GM18507 (cell line): ENCODE measurements around the gene PSKH1.
A peak's percentile ranks its signal among the peaks of the same experiment; 100 is the strongest.
"Not testable (repeated sequence)": the region's sequence is repeated elsewhere in the genome, so short reads cannot be mapped to it uniquely, and the experiment has no call there.

Source experiments
- DNase-seq: peaks from one replicate; pipeline ENCODE4 v3.0.0; 2011; ENCODE audit warnings: low read depth; ENCODE audit not compliant: insufficient read length; ENCODE audit errors: extremely low spot score
- FAIRE-seq: peaks from 2 replicates; lab custom pipeline; 2011; peaks lifted over from hg19 to GRCh38; lab: Jason Lieb, UNC

PSKH1 gene

DNA sequence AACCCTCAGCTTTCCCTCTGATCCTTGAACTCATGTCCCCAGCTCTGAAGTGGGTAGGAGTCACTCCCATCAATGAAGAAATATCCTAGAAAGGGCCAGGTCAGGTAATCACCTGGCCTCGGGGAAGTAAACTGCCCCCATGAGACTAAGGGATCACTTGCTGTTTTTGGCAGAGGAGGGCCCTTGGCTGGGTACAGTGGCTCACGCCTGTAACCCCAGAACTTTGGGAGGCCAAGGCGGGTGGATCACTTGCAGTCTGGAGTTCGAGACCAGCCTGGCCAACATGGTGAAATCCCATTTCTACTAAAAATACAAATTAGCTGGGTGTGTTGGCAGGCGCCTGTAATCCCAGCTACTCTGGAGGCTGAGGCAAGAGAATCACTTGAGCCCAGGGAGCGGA lies 29.0 kb upstream of the PSKH1 start:
- not testable (repeated sequence) for DNase-seq, FAIRE-seq

GRCh38 chr16:67864594-67864993 lies 28.5 kb upstream of the PSKH1 start:
- FAIRE-seq = no peak

GRCh38 chr16:67865318-67865717 lies 27.7 kb upstream of the PSKH1 start:
- DNase-seq = no peak

More at GRCh38 chr16:67864594-67864993, 28.5 kb upstream of the PSKH1 start:
- no peak for DNase-seq

GRCh38 chr16:67868290-67868689 lies 24.8 kb upstream of the PSKH1 start:
- DNase-seq (no peak), FAIRE-seq (no peak)

More at GRCh38 chr16:67865318-67865717, 27.7 kb upstream of the PSKH1 start:
- no peak for FAIRE-seq

DNA sequence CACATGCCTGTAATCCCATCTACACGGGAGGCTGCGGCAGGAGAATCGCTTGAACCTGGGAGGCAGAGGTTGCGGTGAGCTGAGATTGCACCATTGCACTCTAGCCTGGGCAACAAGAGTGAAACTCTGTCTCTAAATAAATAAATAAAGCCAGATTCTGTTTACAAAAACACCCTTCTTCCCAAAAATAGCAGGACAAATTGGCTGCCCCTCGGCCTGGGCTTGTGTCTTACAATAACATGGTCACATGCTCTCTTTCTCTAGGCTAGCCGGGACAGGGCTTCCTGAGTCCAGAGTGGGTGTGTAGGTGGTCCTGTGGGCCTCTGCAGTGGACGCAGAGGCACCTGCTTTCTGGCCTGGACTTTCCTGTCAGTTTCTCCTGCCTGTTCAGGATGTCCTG lies 23.4 kb upstream of the PSKH1 start:
- no peak for DNase-seq
- no peak for FAIRE-seq

DNA sequence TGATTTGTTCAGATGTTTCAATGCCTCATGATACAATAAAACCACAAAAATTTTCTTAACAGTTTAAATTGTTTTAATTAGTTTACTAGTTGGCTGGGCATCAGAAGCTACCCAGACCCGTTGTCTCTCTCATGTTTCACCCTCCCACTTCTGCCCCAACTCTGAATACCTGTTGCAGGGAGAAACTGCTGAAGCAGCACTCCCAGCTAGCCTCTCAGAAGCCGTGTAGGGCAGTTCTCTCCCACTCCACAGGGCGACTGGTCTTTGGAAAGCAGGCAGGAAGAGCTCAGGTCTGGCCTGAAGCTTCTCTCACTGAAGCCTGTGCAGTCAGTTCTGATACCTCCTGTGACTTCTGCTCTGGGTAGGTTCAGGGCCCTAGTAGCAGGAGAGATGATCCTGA lies 21.8 kb upstream of the PSKH1 start:
- DNase-seq (no peak), FAIRE-seq (no peak)

DNA sequence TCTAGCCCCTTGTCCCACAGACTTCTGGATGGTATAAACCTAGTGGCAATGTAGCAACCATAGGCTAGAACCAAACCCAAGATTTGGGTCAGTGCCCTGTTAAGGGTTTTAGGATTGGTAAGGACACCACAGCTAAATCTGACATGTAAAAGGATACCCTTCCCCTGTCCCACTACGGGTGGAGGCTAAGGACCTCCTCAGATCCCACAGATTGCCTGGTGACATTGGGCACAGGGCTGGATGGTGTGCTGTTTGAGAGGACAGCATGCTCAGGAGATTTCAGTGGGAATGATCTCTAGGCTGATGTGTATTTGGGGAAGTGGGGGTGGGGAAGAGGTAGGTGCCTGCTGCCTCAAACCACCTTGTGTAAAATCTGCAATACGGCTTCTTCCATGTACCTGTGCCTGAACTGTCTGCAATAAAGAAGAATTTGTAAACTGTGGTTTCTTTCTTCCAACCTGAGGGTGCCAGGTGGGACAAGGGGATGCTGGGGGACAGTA lies 20.9 kb upstream of the PSKH1 start:
- DNase-seq = no peak
- no peak for FAIRE-seq

GRCh38 chr16:67872631-67873434 lies 20.2 kb upstream of the PSKH1 start, which contains the start of gene EDC4:
Gene EDC4 (plus strand): TSS chr16:67873052. CDS start chr16:67873262, 210 bp downstream.
- peak; percentile 94 for DNase-seq
- FAIRE-seq = peak; percentile 84

- no peak for DNase-seq
- FAIRE-seq = no peak
Measured at GRCh38 chr16:67873435-67874370, 19.4 kb upstream of the PSKH1 start.

- FAIRE-seq (no peak), DNase-seq (no peak)
Measured at GRCh38 chr16:67874372-67874771, 18.7 kb upstream of the PSKH1 start.

GRCh38 chr16:67877064-67877463 lies 16.0 kb upstream of the PSKH1 start:
- DNase-seq (no peak), FAIRE-seq (no peak)

GRCh38 chr16:67878232-67878631 lies 14.8 kb upstream of the PSKH1 start:
- no peak for FAIRE-seq
- no peak for DNase-seq

DNA sequence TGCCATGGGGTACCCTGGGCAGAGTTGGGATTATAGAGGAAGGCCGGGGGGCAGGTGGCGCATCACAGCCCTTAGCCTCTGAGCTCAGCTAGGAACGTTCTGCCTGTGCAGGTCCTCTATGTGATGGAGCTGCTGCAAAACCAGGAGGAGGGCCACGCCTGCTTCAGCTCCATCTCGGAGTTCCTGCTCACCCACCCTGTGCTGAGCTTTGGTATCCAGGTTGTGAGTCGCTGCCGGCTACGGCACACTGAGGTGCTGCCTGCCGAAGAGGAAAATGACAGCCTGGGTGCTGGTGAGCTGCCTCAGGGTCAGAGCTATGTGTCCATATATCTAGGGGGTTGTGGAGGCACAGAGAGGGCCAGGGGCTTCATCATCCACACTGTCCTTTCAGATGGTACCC lies 14.2 kb upstream of the PSKH1 start:
- DNase-seq (no peak), FAIRE-seq (no peak)

DNA sequence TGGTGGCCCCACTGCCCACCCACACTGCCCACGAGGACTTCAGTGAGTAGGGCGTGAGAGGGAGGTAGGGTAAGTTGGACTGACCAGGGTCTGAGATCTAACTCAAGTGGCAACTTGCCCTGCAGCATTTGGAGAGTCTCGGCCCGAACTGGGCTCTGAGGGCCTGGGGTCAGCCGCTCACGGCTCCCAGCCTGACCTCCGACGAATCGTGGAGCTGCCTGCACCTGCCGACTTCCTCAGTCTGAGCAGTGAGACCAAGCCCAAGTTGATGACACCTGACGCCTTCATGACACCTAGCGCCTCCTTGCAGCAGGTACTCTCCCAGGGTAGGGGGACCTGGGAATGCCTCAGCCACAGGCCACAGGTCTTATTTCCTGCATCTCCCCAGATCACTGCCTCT lies 13.6 kb upstream of the PSKH1 start:
- no peak for FAIRE-seq
- DNase-seq = no peak

GRCh38 chr16:67879936-67880335 lies 13.1 kb upstream of the PSKH1 start:
- FAIRE-seq (no peak), DNase-seq (no peak)

- FAIRE-seq (no peak), DNase-seq (no peak)
Measured at GRCh38 chr16:67880584-67880983, 12.5 kb upstream of the PSKH1 start.

GRCh38 chr16:67881621-67882161 lies 11.4 kb upstream of the PSKH1 start:
- FAIRE-seq = no peak
- no peak for DNase-seq

GRCh38 chr16:67882374-67883145 lies 10.5 kb upstream of the PSKH1 start:
- FAIRE-seq = no peak
- DNase-seq = no peak

- FAIRE-seq (peak; percentile 67), DNase-seq (no peak)
Measured at GRCh38 chr16:67883146-67883871, 9.7 kb upstream of the PSKH1 start.
